Measurements from ENCODE around the gene CDCP2.
"Not testable (repeated sequence)": the region's sequence is repeated elsewhere in the genome, so short reads cannot be mapped to it uniquely, and the experiment has no call there.

CDCP2 gene

GRCh38 chr1:54171606-54172005 is 18.8 kb upstream of the CDCP2 start:
- TF ChIP-seq, protein P1, sequence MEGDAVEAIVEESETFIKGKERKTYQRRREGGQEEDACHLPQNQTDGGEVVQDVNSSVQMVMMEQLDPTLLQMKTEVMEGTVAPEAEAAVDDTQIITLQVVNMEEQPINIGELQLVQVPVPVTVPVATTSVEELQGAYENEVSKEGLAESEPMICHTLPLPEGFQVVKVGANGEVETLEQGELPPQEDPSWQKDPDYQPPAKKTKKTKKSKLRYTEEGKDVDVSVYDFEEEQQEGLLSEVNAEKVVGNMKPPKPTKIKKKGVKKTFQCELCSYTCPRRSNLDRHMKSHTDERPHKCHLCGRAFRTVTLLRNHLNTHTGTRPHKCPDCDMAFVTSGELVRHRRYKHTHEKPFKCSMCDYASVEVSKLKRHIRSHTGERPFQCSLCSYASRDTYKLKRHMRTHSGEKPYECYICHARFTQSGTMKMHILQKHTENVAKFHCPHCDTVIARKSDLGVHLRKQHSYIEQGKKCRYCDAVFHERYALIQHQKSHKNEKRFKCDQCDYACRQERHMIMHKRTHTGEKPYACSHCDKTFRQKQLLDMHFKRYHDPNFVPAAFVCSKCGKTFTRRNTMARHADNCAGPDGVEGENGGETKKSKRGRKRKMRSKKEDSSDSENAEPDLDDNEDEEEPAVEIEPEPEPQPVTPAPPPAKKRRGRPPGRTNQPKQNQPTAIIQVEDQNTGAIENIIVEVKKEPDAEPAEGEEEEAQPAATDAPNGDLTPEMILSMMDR (IDR thresholded peaks at IDR 0.05; ENCODE audit: low read depth, low read length) = no peak
- no peak overlapping the region for H3K4me3 ChIP-seq (ENCODE audit: low read depth, low read length)
- no peaks in the 10 kb centered on the region for H3K36me3 ChIP-seq
- H3K9me3 ChIP-seq = no peaks in the 10 kb centered on the region
- H3K4me1 ChIP-seq = no peaks in the 10 kb centered on the region
- DNase-seq = no peak
- no peaks in the 10 kb centered on the region for H3K27me3 ChIP-seq

DNA sequence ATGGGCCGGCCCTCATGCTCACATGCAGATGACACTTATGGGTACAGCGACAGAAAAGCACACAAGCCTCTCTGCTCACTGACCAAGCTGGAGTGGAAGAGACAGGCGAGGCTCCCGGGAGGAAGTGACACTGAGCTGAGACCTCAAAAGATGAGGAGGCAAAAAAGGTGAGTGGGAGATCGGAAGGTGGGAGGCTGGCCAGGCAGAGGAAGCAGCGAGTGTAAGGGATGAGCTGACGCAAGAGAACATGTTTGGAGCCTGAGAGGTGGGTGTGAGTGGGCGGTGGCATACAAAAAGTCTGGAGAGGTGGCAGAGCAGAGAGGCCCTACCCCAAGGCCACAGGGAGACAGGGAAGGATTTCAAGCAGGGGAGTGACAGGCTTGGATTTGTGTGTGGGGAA is 18.2 kb upstream of the CDCP2 start:
- Histone ChIP-seq H3K9me3 (no peaks in the 10 kb centered on the region), H3K27me3 (no peaks in the 10 kb centered on the region), H3K4me1 (no peaks in the 10 kb centered on the region), H3K36me3 (no peaks in the 10 kb centered on the region), H3K4me3 (ENCODE audit: low read depth, low read length) (no peak overlapping the region)
- TF ChIP-seq, protein P1 (IDR thresholded peaks at IDR 0.05; ENCODE audit: low read depth, low read length) = no peak
- no peak for DNase-seq

- Histone ChIP-seq H3K4me1 (no peaks in the 10 kb centered on the region), H3K4me3 (ENCODE audit: low read depth, low read length) (no peak overlapping the region), H3K27me3 (no peaks in the 10 kb centered on the region), H3K36me3 (no peaks in the 10 kb centered on the region), H3K9me3 (no peaks in the 10 kb centered on the region)
- TF ChIP-seq, protein P1 (IDR thresholded peaks at IDR 0.05; ENCODE audit: low read depth, low read length) = no peak
- no peak for DNase-seq
Observed at GRCh38 chr1:54169068-54169467, 16.3 kb upstream of the CDCP2 start.

DNA sequence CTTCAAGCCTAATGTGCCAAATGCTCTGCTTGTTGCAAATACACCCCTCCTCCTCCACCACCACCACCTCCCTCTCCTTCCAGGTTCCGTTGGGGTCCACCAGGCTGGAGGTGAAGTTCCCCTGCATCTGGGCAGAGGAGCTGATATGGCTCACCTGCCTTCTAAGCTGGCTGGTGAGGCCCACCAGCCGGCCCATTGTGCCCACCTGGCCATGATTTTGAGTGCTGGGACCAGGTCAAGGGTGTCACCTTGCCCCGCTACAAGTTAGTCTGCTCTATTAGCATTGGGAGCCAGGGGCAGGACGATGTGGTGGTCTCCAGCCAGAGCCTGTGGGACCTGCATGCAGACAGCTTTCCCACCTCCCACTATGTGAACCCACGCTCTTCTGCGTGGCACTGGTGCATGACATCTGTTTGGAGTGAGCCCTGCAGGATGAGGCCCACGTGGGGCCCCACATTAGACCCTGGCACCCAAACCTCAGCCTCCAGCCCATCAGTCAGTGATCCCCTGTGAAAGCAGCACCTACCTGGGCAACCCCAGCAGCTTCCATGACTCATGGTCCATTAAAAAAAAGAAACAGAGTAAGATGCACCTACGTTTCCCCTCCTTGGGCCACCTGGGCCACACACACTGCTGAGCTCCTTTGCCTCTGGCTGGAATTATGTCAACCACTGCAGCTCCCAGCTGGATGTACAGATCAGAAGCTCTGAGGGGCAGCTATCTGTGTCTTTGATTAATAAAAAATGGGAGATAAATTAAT is 15.6 kb upstream of the CDCP2 start:
- no peaks in the 10 kb centered on the region for H3K27me3 ChIP-seq
- H3K4me1 ChIP-seq = no peaks in the 10 kb centered on the region
- DNase-seq = no peak
- no peak overlapping the region for H3K4me3 ChIP-seq (ENCODE audit: low read depth, low read length)
- H3K36me3 ChIP-seq = no peaks in the 10 kb centered on the region
- TF ChIP-seq, protein P1 (IDR thresholded peaks at IDR 0.05; ENCODE audit: low read depth, low read length) = no peak
- H3K9me3 ChIP-seq = no peaks in the 10 kb centered on the region

DNA sequence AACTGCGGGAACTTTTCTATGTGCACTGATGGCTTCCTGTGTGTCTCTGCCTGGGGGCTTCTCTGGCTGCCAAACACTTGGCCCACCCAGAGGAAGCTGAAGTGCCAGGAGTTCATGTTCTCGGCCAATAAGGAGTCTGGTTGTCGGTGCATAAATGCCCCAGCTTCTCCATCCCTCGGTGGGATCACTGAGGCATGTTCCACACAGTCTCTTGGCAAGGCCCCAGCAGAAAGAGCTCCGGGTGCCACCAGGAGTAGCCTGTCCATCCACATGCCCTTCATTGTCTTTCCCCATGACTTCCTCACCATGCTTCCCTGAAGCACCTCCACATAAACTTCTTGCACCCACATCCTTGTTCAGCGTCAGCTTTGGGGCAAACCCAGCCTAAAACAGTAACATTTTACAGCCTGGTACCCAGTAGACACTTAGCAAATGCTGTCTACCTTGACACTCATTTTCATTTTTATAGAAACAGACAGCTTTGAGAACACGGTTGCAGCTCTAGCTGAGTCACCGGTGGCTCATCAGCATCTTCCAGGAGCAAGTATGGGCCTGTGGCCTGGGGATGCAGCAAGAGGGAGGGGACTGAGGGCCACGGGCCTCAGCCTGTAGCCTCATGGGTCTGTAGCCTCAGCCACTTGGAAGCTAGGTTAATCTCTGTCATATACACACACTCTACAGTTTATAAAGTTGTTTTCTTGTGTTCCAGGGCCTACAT is 14.8 kb upstream of the CDCP2 start:
- Histone ChIP-seq H3K9me3 (no peaks in the 10 kb centered on the region), H3K27me3 (no peaks in the 10 kb centered on the region), H3K4me1 (no peaks in the 10 kb centered on the region), H3K4me3 (ENCODE audit: low read depth, low read length) (no peak overlapping the region), H3K36me3 (no peaks in the 10 kb centered on the region)
- DNase-seq = no peak
- TF ChIP-seq, protein P1 (IDR thresholded peaks at IDR 0.05; ENCODE audit: low read depth, low read length) = no peak

DNA sequence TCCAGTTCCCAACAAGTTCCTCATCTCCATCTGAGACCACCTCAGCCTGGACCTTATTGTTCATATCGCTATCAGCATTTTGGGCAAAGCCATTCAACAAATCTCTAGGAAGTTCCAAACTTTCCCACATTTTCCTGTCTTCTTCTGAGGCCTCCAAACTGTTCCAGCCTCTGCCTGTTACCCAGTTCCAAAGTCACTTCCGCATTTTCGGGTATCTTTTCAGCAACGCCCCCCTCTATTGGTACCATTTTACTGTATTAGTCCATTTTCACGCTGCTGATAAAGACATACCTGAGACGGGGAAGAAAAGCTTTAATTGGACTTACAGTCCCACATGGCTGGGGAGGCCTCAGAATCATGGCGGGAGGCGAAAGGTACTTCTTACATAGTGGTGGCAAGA is 13.6 kb upstream of the CDCP2 start:
- not testable (repeated sequence) for H3K9me3 ChIP-seq; H3K27me3 ChIP-seq; H3K4me3 ChIP-seq (ENCODE audit: low read depth, low read length); H3K36me3 ChIP-seq; H3K4me1 ChIP-seq; DNase-seq
